Kidney (tissue), 14 donors: ENCODE data around the gene TMCO4. TPM values are rescaled to one million over a fixed set of nuclear protein-coding genes. Genes with fewer than 3 reads are reported as not detected.

Experiments
- DNase-seq, 5 donors: peaks; one replicate each; pipeline ENCODE4 v3.0.0-alpha.2; 2013 to 2020
- FAIRE-seq: peaks from 2 replicates; lab custom pipeline; 2012; peaks lifted over from hg19 to GRCh38; lab: Jason Lieb, UNC
- H3K27ac ChIP-seq, 2 donors: one replicate each; pipeline ENCODE4 v1.7.0; 2013; ENCODE audit warnings: low read depth in 2 of 2, low read length in 2 of 2, inconsistent platforms in 1 of 2
- H3K27me3 ChIP-seq: one replicate; pipeline ENCODE4 v1.7.1; 2013; ENCODE audit warnings: low read length, inconsistent platforms; ENCODE audit not compliant: control insufficient read depth, insufficient read depth
- H3K36me3 ChIP-seq, 3 donors: one replicate each; pipeline versions ENCODE4 v1.7.0 to v1.7.1; 2013; ENCODE audit warnings: low read length in 3 of 3, control low read depth in 1 of 3, inconsistent platforms in 1 of 3; ENCODE audit not compliant: insufficient read depth in 3 of 3, control insufficient read depth in 2 of 3
- H3K4me1 ChIP-seq, 3 donors: one replicate each; pipeline versions ENCODE4 v1.7.0 to v1.7.1; 2013; ENCODE audit warnings: low read length in 3 of 3, inconsistent platforms in 1 of 3, low read depth in 1 of 3; ENCODE audit not compliant: control insufficient read depth in 2 of 3, insufficient read depth in 2 of 3
- H3K4me3 ChIP-seq, 3 donors: one replicate each; pipeline versions ENCODE4 v1.7.0 to v1.8.1; 2013; ENCODE audit warnings: low read length in 3 of 3, control low read depth in 1 of 3, inconsistent platforms in 1 of 3
- H3K9ac ChIP-seq, 3 donors: one replicate each; pipeline versions ENCODE4 v1.7.0 to v1.7.1; 2013; ENCODE audit warnings: low read length in 3 of 3, control low read depth in 1 of 3, inconsistent platforms in 1 of 3
- H3K9me3 ChIP-seq, 3 donors: one replicate each; pipeline versions ENCODE4 v1.7.0 to v1.7.1; 2013; ENCODE audit warnings: low read length in 3 of 3, control low read depth in 1 of 3, inconsistent platforms in 1 of 3; ENCODE audit not compliant: control insufficient read depth in 2 of 3, insufficient read depth in 1 of 3
- CTCF ChIP-seq: IDR thresholded peaks from 3 replicates; pipeline ENCODE4 v1.5.1; 2012; ENCODE audit warnings: mild to moderate bottlenecking, moderate library complexity, borderline replicate concordance; ENCODE audit not compliant: insufficient read depth; ENCODE audit errors: extremely low read depth
- intact Hi-C: fragments of 100-400 bp; cut with DNase I; formaldehyde crosslinking; loops from one replicate; pipeline ENCODE4 v1.11.1; 2022
- polyA plus RNA-seq: library from polyadenylated mRNA; stranded (reverse); fragments of 350-450 nt; fragmentation: Illumina TruSeq; extraction: RNeasy Lipid Tissue Mini Kit (QIAGEN cat#74804); gene quantifications from one replicate; pipeline ENCODE4 v1.2.3, GENCODE V29; 2014; ENCODE audit warnings: low read depth, low replicate concordance; ENCODE audit not compliant: insufficient read depth
- total RNA-seq: library from RNA; stranded (reverse); fragmentation: NEBNext Ultra II Directional; extraction: Animal tissue kit (Norgen Biotek cat#: 25700); gene quantifications from one replicate; pipeline ENCODE4 v1.2.1, GENCODE V29; 2021
- donor health status: control.
- donor health status: control.
- donor health status: control.
- donor health status: control.
- donor health status: control.
- donor health status: DM: yes; HTN: yes; CAD: no.
- donor health status: Normal renal cell carcinoma (clear cell type).

TMCO4 gene
- total and polyA plus RNA-seq, 2 donors from 2014 or later = 35.0 to 36.5 TPM

DNA sequence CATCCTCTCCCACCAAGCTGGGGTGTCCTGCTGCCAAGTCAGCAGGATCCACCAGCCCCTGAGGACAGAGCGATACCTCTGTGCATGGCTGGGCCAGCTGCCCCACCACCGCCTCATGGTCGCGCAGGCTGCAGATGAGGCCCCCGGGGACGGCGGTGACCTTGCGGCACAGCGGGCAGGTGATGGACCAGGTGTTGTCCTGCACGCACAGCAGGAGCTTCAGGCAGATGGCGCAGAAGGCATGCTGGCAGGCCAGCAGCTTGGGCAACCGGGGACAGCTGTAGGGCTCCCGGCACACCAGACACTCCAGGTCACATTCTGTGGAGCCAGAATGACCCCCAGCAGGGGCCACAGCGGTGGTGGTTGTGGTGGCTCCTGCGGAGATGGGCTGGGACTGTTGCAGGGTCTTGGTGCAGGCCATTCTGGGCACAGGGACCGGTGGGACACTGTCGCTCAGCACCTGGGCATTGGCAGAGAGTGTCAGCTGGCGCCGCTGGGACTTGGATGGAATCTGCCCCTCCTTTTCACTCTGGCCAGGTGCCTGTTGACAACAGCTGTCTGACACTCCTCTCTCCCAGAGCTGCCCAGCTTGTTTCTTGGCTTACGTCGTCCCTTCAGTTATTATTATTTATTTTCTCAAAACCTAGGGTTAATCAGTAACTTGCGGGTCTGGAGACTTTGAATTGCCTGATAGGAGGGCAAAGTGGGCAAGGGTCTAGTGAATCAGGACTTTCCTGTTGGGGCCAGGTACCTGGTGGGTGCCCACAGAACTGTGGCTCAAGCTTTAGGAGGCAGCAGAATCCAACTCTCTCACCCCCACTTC is 15.2 kb upstream of the TMCO4 start, which contains the start of gene RNF186:
Gene RNF186, minus strand, starts transcription at position 603 of the 823 bp plus-strand sequence. Its CDS starts 182 bp downstream, at position 421.
- no peaks in the 10 kb centered on the region for H3K27me3 ChIP-seq
- peak within 1 kb of the TSS in 2 of 3 donors; percentile 78 to 88 for H3K4me3 ChIP-seq
- peak within 1 kb of the TSS; percentile 86 for H3K27ac ChIP-seq
- H3K9ac ChIP-seq = peak within 1 kb of the TSS in 1 of 3 donors; percentile 70
- intact Hi-C loops = no loop called here
- H3K9me3 ChIP-seq = no peaks in the 10 kb centered on the region
- FAIRE-seq (peak; percentile 74), DNase-seq (peak; percentile 48 to 88 (median 85))
- H3K36me3 ChIP-seq = peaks cover 0 to 5% (median 0%) of the 10 kb centered on the region in 3 donors
- no peak for TF ChIP-seq CTCF
- H3K4me1 ChIP-seq = peaks cover 0 to 16% (median 10%) of the 10 kb centered on the region in 3 donors

- Histone ChIP-seq H3K4me1 (peaks cover 0 to 14% (median 10%) of the 10 kb centered on the region in 3 donors), H3K36me3 (peaks cover 0 to 5% (median 0%) of the 10 kb centered on the region in 3 donors), H3K9me3 (no peaks in the 10 kb centered on the region), H3K9ac (peak overlapping the region in 1 of 3 donors; percentile 70), H3K4me3 (peak overlapping the region in 2 of 3 donors; percentile 78 to 88), H3K27ac (peak overlapping the region; percentile 86), H3K27me3 (no peaks in the 10 kb centered on the region)
- FAIRE-seq (no peak), DNase-seq (no peak)
- TF ChIP-seq CTCF = no peak
- intact Hi-C loops = no loop called here
These were observed 14.5 kb upstream of the TMCO4 start for GRCh38 chr1:19814244-19814661.

DNA sequence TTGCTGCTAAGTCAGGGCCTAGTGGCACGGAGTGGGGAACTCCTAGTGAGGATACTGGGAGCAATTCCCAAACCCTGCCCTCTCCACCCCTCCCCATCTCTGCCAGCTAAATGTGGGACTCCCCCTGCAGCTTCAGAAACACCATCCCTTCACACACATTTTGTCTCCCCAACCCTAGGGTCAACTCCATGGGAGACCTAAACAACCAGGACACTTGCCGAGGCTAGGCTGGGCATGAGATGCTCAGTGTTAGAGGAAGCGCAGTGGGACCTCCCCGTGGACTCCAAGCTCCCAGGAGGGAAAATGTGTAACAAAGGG is 13.9 kb upstream of the TMCO4 start:
- no peak for TF ChIP-seq CTCF
- H3K9ac ChIP-seq = peak overlapping the region in 2 of 3 donors; percentile 57 to 70
- no peak for FAIRE-seq

More for the DNA sequence above, 13.9 kb upstream of the TMCO4 start:
- Histone ChIP-seq H3K36me3 (peaks cover 0 to 5% (median 0%) of the 10 kb centered on the region in 3 donors), H3K9me3 (no peaks in the 10 kb centered on the region), H3K27ac (peak overlapping the region; percentile 86), H3K27me3 (no peaks in the 10 kb centered on the region), H3K4me3 (peak overlapping the region in 2 of 3 donors; percentile 78 to 88), H3K4me1 (peaks cover 0 to 13% (median 13%) of the 10 kb centered on the region in 3 donors)
- DNase-seq = no peak
- intact Hi-C loops = no loop called here
